SK-N-SH (cell line): Measurements from ENCODE around the gene FBN2.

Experiments
- POLR2AphosphoS5 ChIP-seq: IDR thresholded peaks from 2 replicates; pipeline ENCODE4 v1.6.1; 2012; ENCODE audit warnings: low read depth, low read length
- SMC3 ChIP-seq: IDR thresholded peaks from 2 replicates; pipeline ENCODE4 v1.6.1; 2012; ENCODE audit warnings: low read depth, low read length, improper control_type of control experiment
- TF ChIP-seq, protein P1 (sequence below): fragments of 200-600 bp; sonication (generic); IDR thresholded peaks from 2 replicates; pipeline ENCODE4 v1.6.1; 2017; ENCODE audit warnings: antibody characterized with exemption, mild to moderate bottlenecking, moderate library complexity

DNA sequence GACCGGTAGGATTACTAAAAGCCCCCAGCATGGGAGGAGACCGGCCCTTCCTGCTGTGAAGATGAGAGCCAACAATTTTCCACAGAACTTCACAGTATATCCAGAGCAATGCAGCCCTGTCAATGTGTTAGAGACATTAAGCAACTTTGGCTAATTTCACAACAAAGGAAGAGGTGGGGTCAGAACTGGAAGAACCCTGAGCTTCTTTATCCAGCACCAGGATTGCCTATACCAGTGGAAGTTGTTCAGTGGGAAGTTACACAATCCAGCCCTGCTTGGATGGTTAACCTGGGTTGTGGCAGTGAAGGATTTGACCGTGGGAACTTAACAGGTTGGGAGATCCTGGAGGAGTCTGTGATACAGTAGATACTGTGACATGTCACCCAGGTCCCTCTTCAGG is 197.0 kb downstream of the FBN2 start:
- TF ChIP-seq, protein P1, sequence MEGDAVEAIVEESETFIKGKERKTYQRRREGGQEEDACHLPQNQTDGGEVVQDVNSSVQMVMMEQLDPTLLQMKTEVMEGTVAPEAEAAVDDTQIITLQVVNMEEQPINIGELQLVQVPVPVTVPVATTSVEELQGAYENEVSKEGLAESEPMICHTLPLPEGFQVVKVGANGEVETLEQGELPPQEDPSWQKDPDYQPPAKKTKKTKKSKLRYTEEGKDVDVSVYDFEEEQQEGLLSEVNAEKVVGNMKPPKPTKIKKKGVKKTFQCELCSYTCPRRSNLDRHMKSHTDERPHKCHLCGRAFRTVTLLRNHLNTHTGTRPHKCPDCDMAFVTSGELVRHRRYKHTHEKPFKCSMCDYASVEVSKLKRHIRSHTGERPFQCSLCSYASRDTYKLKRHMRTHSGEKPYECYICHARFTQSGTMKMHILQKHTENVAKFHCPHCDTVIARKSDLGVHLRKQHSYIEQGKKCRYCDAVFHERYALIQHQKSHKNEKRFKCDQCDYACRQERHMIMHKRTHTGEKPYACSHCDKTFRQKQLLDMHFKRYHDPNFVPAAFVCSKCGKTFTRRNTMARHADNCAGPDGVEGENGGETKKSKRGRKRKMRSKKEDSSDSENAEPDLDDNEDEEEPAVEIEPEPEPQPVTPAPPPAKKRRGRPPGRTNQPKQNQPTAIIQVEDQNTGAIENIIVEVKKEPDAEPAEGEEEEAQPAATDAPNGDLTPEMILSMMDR: no peak
- TF ChIP-seq SMC3 (no peak), POLR2AphosphoS5 (no peak)
